Dermis blood vessel endothelial cell (primary cell): ENCODE measurements around the gene ZBP1. TPM values are rescaled to one million over a fixed set of nuclear protein-coding genes. Genes with fewer than 3 reads are reported as not detected.

ENCODE experiments used
- DNase-seq: peaks from one replicate; pipeline ENCODE4 v3.0.0; 2010
- total RNA-seq: library from RNA; depleted of rRNA; stranded (reverse); fragments of >200 nt; gene quantifications from 2 replicates; pipeline ENCODE4 v1.2.3, GENCODE V29; 2014

The ZBP1 gene
- total RNA-seq, 1 donor from 2014 or later, result not detected

DNA sequence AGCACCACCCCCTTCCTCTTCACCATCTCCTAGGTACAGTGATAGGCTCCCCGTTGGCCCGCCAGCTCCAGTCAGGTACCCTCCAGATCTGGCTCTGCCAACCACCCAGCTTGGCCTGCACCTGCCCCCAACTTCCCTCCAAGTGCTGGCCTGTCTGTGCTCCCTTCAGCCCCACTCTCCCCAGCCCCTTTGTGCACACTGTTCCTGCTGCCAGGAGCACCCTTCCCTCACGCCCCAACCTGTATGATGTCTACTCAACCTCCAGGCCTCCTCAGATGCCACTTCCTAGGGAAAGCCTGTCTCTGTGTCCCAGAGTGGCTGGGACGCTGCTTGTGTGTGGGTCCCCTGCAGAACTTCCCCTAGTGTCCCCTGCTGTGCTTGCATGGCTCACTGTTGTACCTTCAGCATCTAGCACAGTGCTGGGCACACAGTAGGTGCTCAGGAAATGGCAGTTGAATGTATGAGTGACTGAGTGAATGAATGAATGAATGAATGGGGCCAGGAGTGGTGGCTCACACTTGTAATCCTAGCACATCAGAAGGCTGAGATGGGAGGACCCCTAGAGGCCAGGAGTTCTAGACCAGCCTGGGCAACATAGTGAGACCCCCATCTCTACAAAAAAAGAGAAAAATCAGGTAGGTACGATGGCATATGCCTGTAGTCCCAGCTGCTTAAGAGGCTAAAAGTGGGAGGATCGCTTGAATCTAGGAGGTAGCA is 3.0 kb downstream of the ZBP1 start:
- DNase-seq, result no peak

DNA sequence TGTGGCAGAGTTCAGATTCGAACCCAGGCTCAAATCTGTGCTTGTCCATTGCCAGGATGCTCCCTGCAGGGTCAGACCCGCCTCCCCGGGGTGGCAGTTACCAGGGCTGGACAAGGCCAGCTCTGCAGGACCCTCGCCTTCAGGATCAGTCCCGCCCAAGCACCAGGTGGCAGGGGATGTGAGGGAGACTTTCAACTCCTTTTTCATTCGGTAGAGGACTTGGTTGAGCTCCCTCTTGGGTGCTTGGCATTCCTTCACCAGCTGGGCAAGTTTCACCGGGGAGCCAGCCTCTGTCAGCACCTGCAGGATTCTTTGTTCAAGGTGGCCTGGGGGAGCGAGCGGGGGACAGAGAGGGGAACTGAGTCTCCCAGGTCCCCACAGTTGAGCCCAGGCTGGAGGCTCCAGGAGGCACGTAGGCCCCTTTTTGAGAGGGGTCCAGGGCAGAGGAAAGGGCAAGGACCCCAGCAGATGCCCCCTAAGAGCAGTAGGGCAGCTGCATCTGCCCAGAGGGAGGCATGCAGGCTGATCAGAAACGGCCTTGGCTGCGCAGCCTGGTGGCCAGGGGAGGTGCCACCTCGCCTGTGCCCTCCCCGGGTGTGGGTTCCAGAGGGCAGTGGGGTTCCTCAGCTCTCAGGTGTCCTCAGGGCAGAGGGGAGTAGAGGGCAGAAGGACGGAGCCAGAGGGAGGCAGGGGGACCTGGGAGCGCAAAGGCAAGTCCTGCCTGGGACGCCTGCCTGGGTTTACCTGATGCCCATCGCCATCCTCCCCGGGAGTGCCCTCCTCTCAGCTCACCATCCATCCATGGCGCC is 3.9 kb downstream of the ZBP1 start:
- DNase-seq, result no peak

DNA sequence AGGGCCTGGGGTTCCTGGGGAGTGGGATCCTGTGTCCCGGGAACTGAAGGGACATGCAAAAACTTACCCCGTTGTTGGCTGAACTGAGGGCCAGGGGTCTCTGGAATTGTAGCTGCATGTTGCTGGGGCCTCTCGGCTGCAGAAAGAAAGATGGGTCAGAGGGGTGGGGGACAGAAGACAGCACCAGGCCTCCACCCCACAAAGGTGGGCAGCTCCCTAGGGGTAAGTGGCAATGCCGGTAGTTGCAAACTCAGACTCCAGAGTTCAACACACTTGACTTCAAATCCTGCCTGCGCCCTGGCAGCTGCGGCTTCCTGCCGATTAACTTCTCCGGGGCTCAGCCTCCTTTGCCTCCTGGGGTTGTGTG is 4.8 kb downstream of the ZBP1 start:
- no peak for DNase-seq

DNA sequence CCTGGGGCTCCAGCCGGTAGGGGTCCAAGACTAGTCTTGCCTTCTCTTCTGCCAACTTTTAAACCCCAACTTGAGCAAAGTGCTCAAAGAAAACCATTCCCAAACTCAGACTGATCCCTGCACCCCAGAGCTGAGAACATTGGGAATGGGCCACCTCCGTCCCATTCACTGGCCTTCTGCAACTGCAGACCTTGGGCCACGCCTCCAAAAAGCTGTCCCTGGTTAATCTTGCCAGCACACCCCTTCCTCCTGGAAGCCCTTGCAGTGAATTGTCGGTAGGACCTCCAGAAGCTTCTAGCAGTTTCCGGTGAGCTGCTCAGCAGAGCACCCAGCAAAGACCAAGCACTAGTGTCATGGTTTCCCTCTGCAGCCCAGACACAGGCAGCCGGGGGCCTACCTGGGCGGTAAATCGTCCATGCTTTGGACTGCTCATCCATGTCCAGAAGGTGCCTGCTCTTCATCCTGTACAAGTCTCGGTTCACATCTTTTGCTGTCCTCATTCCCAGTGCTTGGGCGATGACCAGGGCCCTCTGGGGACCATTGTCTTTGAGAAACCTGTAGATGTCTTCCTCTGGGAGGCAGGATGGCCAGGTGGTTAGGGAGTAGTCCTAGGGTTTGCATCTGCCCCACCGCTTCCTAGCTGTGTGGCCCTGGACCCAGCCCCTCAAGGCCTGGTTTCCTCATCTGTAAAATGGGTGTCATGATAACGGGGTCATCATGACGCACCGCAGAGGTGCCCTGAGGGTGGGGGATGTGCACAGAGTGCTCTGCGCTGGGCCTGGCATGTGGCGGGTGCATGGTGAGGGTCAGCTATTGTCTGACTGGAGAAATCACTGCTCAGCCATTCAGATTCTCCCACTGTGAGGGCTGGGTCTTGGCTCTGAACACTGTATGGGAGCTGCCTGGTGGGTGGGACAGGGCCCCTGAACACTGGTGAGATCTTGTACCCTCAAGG is 5.5 kb downstream of the ZBP1 start:
- no peak for DNase-seq

DNA sequence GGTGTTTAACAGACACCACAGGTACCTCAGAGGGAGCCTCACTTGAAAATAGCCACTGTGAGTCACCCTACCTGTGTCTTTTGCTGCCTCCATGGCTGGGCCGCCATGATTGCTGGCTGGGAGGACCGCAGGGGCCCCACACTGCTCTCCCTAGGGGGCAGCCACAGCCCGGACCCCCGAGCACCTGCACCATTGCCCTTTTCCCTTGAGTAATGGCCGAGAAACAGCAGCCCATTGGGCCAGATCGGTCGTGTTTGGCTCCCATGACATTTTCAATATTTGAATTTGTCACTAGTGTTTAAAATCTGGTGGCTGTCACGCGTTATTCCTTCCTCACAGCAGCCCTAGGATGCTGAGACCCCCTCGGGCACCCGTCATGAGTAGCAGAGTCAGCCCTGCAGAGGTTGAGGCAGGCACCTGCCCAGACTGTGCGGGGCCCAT is 6.7 kb downstream of the ZBP1 start:
- no peak for DNase-seq

DNA sequence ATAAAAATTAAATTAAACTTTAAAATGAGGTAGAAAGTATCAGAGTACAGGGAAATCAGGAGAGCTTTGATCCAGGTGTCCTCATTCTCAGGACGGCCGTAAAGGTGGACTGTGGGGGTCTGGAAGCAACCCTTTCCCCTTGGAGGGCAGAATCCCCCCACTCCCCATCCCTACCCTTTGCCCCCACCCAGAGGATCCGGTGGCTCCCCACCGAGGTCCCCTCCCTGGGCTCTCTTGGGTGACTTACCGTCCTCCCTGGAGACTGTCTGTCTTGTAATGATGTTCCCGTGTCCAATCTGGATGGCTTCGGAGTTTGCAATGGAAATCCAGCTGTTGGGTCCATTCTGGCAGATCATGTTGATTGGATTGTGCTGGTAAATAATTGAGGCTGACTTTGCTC is 7.3 kb downstream of the ZBP1 start:
- no peak for DNase-seq

DNA sequence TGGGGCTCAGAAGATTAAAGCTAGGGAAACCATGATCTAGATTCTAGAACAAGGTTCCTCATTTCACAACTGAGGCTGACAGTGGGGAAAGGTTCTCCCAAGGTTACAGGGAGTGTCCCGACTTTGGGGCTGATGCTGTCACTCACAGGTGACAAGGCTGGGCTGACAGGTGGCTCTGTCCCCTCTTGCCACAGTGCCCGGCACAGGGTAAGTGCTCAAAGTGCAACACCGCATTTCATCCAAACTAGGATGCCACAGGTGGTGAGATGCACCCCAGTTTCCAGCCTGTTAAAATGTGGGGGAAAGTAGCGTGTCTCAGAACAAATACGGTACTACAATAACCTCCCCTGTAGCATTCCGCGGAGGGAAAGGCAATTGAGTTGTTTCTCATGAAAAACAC is 7.8 kb downstream of the ZBP1 start:
- DNase-seq, result no peak

DNA sequence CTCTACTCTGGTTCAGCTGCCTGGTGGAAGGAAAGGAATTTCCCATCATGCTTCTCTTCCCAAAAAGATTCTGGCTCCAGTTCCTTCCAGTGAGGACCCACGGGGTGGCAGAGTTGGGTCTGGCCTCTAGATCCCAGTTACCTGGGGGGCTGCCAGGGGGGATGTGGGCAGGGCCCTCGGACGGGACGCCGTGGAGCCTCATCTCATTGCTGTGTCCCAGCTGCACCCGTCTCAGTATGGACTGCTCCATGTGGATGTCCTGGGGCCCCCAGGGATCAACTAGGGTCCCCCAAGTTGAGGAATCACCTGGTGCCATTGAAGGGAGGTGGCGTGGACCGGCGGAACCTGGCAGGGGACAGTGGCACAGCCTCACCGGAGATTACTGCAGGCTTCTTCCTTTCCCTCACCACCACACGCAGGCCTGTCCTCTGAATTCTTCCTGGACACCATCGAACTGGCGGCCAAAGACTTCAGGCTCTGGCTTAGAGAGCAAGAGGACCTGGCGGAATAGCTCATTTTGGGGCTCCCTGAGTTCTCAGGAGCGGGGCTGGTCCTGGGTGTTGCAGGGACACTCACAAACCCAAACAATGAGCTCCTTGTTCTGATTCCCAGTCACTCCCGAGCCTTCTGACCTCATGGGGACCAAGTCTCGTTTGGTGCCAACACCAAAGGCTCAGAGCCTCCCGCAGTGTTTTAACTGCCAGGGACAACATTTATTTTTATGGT is 8.5 kb downstream of the ZBP1 start:
- no peak for DNase-seq

DNA sequence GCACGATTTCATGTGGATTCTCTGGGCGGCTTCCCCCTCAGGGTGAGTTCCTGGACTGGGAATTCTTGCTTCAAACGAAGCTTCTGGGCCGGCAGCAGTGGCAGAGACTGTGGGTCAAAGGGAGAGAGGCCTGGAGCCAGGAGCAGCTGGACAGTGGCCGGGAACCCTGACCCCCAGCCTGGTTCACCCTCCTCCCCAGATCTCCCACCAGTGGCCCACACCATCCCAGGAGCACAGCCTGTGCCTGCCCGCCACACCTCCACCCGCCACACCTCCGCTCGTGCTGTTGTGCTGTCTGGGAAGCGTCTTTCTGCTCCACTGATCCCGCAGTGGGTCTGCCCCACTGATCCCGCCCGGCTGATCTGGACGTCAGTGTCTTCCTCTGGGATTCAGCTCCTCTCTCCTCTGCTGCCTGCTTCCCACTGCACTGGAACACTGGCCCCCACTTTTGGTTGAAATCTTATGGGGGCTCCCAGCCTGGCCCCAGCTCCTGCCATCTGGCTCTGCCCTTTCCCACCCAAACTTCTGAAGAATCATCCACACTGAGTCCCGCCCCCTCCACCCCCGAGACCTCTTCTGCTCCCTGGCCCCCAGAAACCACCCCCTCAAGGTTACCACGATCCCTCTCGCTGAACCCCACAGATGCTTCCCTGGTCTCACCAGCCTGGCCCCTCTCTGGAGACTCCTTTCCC is 9.8 kb downstream of the ZBP1 start:
- no peak for DNase-seq

DNA sequence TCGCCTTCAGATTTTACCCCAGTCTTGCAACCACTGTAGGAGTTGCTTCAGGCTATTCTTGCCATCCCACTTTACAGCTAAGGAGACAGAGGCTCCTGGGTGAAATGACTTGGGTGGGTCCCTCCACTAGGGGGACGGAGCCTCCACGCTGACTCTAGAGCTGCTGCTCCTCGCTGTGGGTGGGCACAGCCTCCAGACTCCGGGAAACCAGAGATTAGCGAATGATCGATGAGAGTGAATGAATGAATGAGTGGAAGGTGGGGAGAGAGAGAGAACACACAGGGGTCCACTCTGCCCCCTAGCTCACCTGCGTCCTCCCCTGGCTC is 10.4 kb downstream of the ZBP1 start:
- no peak for DNase-seq

DNA sequence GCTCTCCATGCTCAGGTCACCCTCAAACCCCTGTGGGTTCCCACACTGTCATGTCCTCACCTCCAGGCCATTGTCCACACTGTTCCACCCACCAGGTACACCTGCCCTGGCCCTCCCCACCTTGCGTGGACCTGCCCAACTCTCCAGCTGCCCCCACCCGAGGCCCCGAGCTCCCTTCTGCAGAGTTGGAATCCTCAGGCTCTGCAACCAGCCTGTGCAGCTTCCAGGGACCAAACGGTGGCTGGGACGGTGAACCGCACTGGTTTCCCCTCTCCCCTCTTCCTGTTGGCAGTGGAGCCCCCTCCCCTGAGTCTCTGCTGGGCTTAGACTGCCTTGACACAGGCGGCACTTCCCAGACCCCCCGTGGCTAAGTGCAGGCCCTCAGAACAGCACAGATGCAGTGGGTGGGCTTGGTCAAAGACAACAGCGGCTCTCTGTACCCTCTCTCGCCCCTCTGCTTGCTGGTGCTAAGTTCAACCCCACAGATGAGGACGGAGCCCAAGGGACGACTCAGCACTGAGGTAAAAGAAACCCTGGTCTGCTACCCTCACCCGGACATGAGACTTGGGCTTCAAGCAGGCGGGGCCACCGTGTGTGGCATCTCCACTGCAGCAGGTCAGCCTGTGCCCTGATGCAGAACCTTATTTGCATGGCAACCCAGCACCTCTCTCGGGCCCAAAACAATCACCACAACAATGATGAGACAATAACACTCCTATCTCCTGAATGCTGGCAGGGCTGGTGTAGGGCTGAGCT is 11.0 kb downstream of the ZBP1 start:
- no peak for DNase-seq

DNA sequence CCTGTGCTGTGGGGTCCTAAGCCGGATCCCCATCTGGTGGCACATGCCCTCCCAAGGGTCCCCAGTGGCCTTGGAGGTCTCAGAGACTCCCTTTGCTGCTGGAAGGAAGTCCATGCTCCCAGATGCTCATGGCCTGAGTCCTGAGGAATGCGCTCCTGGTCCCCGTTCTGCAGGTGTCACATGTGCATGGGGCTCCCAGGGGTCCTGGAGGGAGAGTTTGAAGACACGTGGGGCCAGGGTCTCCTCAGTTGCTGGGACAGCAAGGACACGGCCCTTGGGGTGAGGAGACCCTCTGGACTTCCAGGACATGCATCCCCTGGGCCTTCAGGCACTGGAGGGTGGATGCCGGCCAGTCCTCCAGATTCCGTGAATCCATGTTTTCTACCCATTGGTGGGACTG is 11.7 kb downstream of the ZBP1 start:
- no peak for DNase-seq

DNA sequence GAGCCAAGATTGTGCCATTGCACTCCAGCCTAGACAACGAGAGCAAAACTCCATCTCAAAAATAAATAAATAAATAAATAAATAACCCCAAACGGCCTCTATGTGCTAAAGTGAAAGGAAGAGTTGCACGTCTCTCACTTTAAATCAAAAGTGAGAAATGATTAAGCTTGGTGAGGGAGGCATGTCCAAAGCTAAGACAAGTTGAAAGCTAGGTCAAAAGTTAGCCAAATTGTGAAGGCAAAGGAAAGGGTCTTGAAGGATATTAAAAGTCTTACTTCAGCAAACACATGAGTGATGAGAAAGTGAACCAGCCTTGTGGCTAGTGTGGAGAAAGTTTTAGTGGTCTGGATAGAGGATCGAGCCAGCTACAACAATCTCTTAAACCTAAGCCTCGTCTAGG is 14.3 kb downstream of the ZBP1 start:
- DNase-seq, result no peak

DNA sequence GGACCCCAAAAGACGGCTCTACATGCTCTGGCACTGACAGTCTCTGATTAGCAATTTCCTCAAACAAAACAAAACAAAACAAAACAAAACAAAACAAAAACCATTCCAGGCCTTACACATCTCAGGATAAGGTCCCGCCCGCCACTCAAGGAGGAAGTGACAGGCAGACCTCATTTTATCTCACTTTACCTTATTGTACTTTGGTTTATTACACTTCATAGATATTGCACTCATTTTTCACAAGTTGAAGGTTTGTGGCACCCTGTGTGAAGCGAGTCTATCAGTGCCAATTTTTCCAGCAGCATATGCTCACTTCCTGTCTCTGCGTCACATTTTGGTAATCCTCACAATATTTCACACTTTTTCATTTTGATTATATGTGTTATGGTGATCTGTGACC is 15.2 kb downstream of the ZBP1 start:
- DNase-seq, result no peak

DNA sequence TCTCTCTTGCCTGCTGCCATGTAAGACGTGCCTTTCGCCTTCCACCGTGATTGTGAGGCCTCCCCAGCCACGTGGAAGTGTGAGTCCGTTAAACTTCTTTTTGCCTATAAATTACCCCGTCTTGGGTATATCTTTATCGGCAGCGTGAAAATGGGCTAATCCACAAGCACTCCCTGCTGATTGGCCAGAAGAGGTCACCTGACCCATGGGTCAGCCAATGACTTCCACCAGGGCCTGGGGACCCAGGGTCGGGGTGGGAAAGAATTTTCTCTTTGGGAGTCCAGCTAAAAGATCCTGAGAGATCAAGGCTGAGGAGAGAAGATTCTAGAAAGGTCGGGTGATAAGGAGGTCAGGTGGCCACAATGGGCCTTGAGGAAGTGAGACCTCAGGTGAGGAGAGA is 17.1 kb downstream of the ZBP1 start:
- no peak for DNase-seq

DNA sequence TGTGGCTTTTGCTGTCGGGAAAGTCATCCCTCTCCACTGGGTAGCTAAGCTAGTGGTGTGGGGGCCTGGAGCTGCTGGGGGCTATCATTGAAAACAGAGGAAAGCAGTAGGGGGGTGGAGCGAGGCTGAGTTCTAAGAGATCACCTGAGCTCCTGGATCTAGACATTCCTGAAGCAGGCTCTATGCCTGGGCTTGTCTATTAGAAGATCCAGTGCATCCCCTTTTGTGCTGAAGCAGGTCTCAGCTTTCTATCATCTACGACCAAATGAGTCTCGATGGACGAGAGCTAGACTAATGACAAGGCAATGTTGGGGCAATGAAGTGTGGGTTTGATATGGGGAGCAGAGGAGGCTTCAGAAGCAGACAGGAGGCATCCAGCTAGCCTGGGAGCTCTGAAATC is 18.5 kb downstream of the ZBP1 start:
- no peak for DNase-seq

DNA sequence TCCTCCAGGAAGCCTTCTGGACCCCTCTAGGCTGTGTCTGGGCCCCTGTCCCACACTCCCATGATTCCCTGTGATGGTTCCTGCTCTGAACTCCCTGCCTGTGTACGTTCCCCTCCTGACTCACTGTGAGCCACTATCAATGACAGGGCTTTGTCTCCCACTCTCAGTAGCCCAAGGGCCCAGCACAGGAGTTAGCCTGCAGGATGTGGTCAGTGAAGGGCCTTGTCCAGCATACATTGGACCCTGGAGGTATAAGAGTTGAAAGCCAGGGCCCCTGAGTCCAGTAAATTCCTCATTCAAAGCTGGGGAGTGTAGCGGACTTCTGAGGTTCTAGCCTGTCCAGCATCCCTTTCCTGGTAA is 19.0 kb downstream of the ZBP1 start:
- DNase-seq, result no peak

DNA sequence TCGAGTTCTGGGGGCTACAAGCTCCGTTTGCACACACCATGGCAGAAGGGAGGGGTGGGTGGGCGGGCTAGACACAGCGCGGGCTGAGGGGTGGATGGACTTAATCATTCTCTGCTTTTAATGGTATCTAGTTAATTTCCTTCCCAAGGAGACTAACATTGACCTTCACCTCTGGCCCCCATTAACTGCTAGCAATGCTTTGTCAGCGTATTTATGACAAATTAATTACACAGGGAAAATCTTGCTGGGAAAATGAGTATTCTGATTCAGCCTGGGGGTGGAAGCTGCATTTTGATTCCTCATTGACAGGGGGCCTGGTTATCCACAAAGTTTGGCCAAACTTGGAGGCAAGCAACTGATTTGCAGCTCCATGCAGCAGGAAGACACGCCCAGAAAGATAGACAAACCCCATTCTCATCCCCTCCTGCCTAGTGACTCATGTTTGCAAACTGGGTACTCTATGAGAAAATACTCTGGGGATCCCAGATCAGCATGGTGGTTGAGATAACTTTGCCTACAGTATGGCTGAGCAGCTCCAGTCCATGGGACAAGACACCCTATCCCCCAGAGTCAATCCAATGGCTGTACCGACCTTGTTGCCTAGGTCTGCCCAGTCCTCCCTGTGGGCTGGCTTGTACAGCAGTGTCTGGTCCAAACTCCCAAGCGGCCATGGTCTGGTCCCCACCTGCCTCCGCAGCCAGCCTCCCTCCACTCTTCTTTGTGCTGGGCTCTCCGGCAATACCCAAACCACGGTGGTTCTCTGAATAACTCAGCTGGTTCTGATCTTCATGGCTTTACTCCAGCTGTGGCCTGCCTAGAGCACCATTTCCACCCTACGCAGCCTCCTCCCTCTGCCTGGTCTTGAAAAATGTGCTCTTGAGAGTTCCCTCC is 19.7 kb downstream of the ZBP1 start:
- no peak for DNase-seq

DNA sequence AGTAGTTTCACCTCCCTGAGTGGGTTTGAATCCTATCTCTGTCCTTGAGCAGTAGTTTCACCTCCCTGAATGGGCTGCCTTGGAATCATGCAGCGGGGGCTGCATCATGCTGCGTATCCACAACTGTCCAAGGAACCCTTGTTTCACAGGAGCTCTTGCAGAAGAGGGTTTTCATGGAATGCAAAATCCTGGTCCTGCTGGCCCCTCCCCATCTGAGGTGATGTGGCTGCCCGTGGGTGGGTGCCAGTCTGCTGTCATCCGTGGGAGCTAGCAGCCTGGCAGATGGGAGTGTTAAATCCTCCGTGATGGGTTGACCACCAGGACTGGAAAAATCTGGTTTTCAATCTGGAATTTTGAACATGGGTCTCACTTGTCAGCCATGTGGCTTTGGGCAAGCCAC is 21.7 kb downstream of the ZBP1 start:
- no peak for DNase-seq

DNA sequence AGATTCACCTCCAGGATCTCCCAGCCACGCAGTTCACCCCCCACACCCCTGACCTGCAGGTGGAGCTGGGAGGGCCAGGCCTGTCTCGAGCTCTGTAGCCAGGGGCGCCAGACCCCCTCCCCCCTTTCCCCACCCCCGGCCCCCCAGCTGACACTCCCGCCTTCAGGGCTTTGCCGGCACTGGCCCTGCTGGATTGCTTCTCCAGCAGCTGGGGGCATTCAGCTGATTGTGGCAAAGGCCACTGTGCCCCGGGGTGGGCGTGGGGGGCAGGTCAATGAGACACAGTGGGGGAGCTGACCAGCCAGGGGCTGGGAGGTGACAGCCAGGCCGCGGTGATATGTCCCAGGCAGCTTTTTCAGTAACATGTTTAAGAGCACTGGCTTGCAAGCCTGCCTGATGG is 22.2 kb downstream of the ZBP1 start:
- DNase-seq, result no peak
